A549 (cell line): ENCODE measurements around the gene ENTPD8. TPM values are rescaled to one million over a fixed set of nuclear protein-coding genes. Genes with fewer than 3 reads are reported as not detected.

Experiments used
- ATAC-seq, 2 experiments: fragments of 200-7000 bp in 1 of 2; fragments of >200 bp in 1 of 2; cut with Nextera tagmentation in 1 of 2; cut with Tn5 transposase in 1 of 2; 3 replicates each; pipeline versions ENCODE4 v1.8.0 to v1.9.1; 2018 to 2020; ENCODE audit warnings: mild to moderate bottlenecking in 1 of 2, moderate library complexity in 1 of 2
- CTCF ChIA-PET: fragments of 300-600 bp; sonication (Branson Sonifier 250); formaldehyde crosslinking; extraction: SDS; loops from one replicate; lab custom pipeline; 2021; ENCODE audit warnings: antibody characterized with exemption, inconsistent platforms; lab: Yijun Ruan, JAX
- POLR2A ChIA-PET: fragments of 350-600 bp; formaldehyde crosslinking; extraction: SDS; loops from one replicate; lab custom pipeline; 2021; ENCODE audit warnings: antibody characterized with exemption, inconsistent platforms; lab: Yijun Ruan, JAX
- DNase-seq, 2 experiments: peaks; one replicate each; pipeline versions ENCODE4 v3.0.0 to v3.0.0-alpha.2; 2011 to 2016; ENCODE audit warnings: low read depth in 1 of 2, low spot score in 1 of 2
- FAIRE-seq: peaks from 2 replicates; lab custom pipeline; 2011; peaks lifted over from hg19 to GRCh38; lab: Jason Lieb, UNC
- H3K27ac ChIP-seq, 2 experiments: fragments of >200 bp; sonication (Bioruptor Twin); formaldehyde crosslinking; 3 replicates each; pipeline ENCODE4 v1.5.1; 2016 to 2017
- H3K4me1 ChIP-seq: fragments of >200 bp; sonication (Bioruptor Twin); formaldehyde crosslinking; 3 replicates; pipeline ENCODE4 v1.6.1; 2016
- H3K4me2 ChIP-seq: fragments of >200 bp; sonication (Bioruptor Twin); formaldehyde crosslinking; 3 replicates; pipeline ENCODE4 v1.6.1; 2016
- H3K4me3 ChIP-seq: fragments of >200 bp; sonication (Bioruptor Twin); formaldehyde crosslinking; 3 replicates; pipeline ENCODE4 v1.5.1; 2016
- H3K9me3 ChIP-seq: fragments of >200 bp; sonication (Bioruptor Twin); formaldehyde crosslinking; 3 replicates; pipeline ENCODE4 v1.6.1; 2016
- BCL3 ChIP-seq: fragments of >200 bp; sonication (Bioruptor Twin); formaldehyde crosslinking; IDR thresholded peaks from 3 replicates; pipeline ENCODE4 v1.6.1; 2016
- CBX8 ChIP-seq: fragments of 200-600 bp; sonication (generic); IDR thresholded peaks from 2 replicates; pipeline ENCODE4 v1.6.1; 2016
- CHD2 ChIP-seq: fragments of 150-350 bp; IDR thresholded peaks from 2 replicates; pipeline ENCODE4 v1.6.1; 2014; ENCODE audit warnings: low read length; ENCODE audit not compliant: partially characterized antibody
- EHF ChIP-seq: fragments of 250-450 bp; sonication (Bioruptor Pico); IDR thresholded peaks from 2 replicates; pipeline ENCODE4 v1.5.0; 2020; ENCODE audit warnings: mild to moderate bottlenecking
- EHMT2 ChIP-seq: fragments of 200-600 bp; sonication (generic); IDR thresholded peaks from 2 replicates; pipeline ENCODE4 v1.6.1; 2016; ENCODE audit warnings: antibody characterized with exemption, low read depth, mild to moderate bottlenecking, moderate library complexity
- ELK1 ChIP-seq: fragments of 150-350 bp; IDR thresholded peaks from 2 replicates; pipeline ENCODE4 v1.6.1; 2014; ENCODE audit warnings: low read depth, mild to moderate bottlenecking, low read length
- FOSL2 ChIP-seq, 2 experiments: fragments of 450-650 bp in 1 of 2; fragments of >200 bp in 1 of 2; sonication (Bioruptor Twin) in 1 of 2; formaldehyde crosslinking; IDR thresholded peaks; 2 replicates each; pipeline versions ENCODE4 v1.5.0 to v1.6.1; 2016 to 2020; ENCODE audit warnings: mild to moderate bottlenecking in 1 of 2, moderate library complexity in 1 of 2
- HDAC2 ChIP-seq: fragments of 200-600 bp; sonication (generic); IDR thresholded peaks from 2 replicates; pipeline ENCODE4 v1.6.1; 2016
- HOXB5 ChIP-seq: fragments of 250-450 bp; sonication (Bioruptor Pico); IDR thresholded peaks from 2 replicates; pipeline ENCODE4 v1.5.0; 2020; ENCODE audit warnings: mild to moderate bottlenecking, moderate library complexity
- KDM1A ChIP-seq: fragments of 200-600 bp; sonication (generic); IDR thresholded peaks from 2 replicates; pipeline ENCODE4 v1.6.1; 2016; ENCODE audit warnings: low read depth, mild to moderate bottlenecking
- MAZ ChIP-seq: fragments of 150-350 bp; IDR thresholded peaks from 2 replicates; pipeline ENCODE4 v1.6.1; 2014; ENCODE audit warnings: antibody characterized with exemption, low read depth, low read length, borderline replicate concordance
- NFE2L2 ChIP-seq: fragments of 150-350 bp; conservative IDR thresholded peaks from 2 replicates; pipeline ENCODE4 v1.6.1; 2014; ENCODE audit warnings: low read length
- NPAS2 ChIP-seq: fragments of 250-450 bp; sonication (Bioruptor Pico); IDR thresholded peaks from 2 replicates; pipeline ENCODE4 v1.8.0; 2022; ENCODE audit warnings: mild to moderate bottlenecking, moderate library complexity, borderline replicate concordance
- POLR2A ChIP-seq: IDR thresholded peaks from 2 replicates; pipeline ENCODE4 v1.6.1; 2012; ENCODE audit warnings: mild to moderate bottlenecking, low read length
- RCOR1 ChIP-seq: fragments of 150-350 bp; IDR thresholded peaks from 2 replicates; pipeline ENCODE4 v1.6.1; 2014; ENCODE audit warnings: antibody characterized with exemption, low read length, low read depth
- TP53 ChIP-seq: fragments of 250-450 bp; sonication (Bioruptor Pico); IDR thresholded peaks from 2 replicates; pipeline ENCODE4 v1.5.0; 2021; ENCODE audit warnings: mild to moderate bottlenecking, moderate library complexity
- ZFP36 ChIP-seq: fragments of 450-650 bp; IDR thresholded peaks from 2 replicates; pipeline ENCODE4 v1.6.1; 2014; ENCODE audit warnings: borderline replicate concordance; ENCODE audit not compliant: partially characterized antibody
- WGBS: methylation state at CpG from one replicate; pipeline ENCODE4 v1.1.6; 2017; ENCODE audit errors: missing lambda C conversion rate; 5-methylcytosine and 5-hydroxymethylcytosine counted together
- polyA plus RNA-seq, 4 experiments: library from polyadenylated mRNA; depleted of rRNA in 3 of 4; stranded (reverse); fragments of >200 nt; fragmentation: RNase III in 1 of 4; extraction: RNeasy Plus Mini Kit Qiagen cat#74134 plus additional on column Dnase treatment in 1 of 4; gene quantifications; 2 replicates in 3 of 4; 3 replicates in 1 of 4; pipeline ENCODE4 v1.2.3, GENCODE V29; 2011 to 2017

ENTPD8 gene
- polyA plus RNA-seq, 2 of the 4 experiments (the other 2 are of a cell fraction): 0.18 to 0.36 TPM

GRCh38 chr9:137458194-137459151, 17.3 kb upstream of the ENTPD8 start:
- POLR2A ChIA-PET: interaction anchor here (1.0 kb wide), 4 partner anchors 14 to 157 kb away, joined by 3 to 7 read pairs (median 4); partner anchors contain the start of genes EXD3, NOXA1 and NRARP
- peak overlapping the region; percentile 89 to 93 for H3K27ac ChIP-seq
- H3K4me1 ChIP-seq: peaks cover 38% of the 10 kb centered on the region
- CTCF ChIA-PET: interaction anchor here (1.4 to 5.8 kb wide), 2 partner anchors 13 to 14 kb away, joined by 3 to 35 read pairs; no protein-coding TSS in a partner anchor
- 62% methylated on average over 22 of the region's 88 CpGs for WGBS
- H3K4me2 ChIP-seq: peak overlapping the region; percentile 99
- TF ChIP-seq KDM1A (no peak), HDAC2 (no peak), MAZ (no peak)
- DNase-seq (no peak), ATAC-seq (peak; percentile 1 to 19; a peak in 4 of 6 replicates), FAIRE-seq (no peak)
- H3K9me3 ChIP-seq: no peaks in the 10 kb centered on the region
- peak overlapping the region; percentile 83 for H3K4me3 ChIP-seq

- no peaks in the 10 kb centered on the region for H3K9me3 ChIP-seq
- WGBS: 93% methylated on average over 28 of the region's 44 CpGs
- DNase-seq (no peak), ATAC-seq (no peak), FAIRE-seq (no peak)
- H3K4me3 ChIP-seq: peak overlapping the region; percentile 83
- peak overlapping the region in 1 of 2 experiments; percentile 93; a peak in 4 of 6 replicates for H3K27ac ChIP-seq
- H3K4me2 ChIP-seq: peak overlapping the region; percentile 99
- peaks cover 38% of the 10 kb centered on the region for H3K4me1 ChIP-seq
- ChIA-PET CTCF (interaction anchor here (1.2 to 5.8 kb wide), 3 partner anchors 13 to 155 kb away, joined by 4 to 35 read pairs (median 13); partner anchors contain the start of genes EXD3, NOXA1 and NRARP), POLR2A (no interaction called here)
- no peak for TF ChIP-seq CHD2
- no peak for TF ChIP-seq ELK1
- no peak for TF ChIP-seq RCOR1
- no peak for TF ChIP-seq TP53 (CRISPR knock-in tag)
- TF ChIP-seq NPAS2 (CRISPR knock-in tag): no peak
- TF ChIP-seq POLR2A: no peak
- TF ChIP-seq NFE2L2: no peak
- no peak for TF ChIP-seq CBX8
- no peak for TF ChIP-seq BCL3
- no peak for TF ChIP-seq EHMT2
- TF ChIP-seq FOSL2 (IDR thresholded peaks at IDR 0.05): no peak
- no peak for TF ChIP-seq FOSL2 (CRISPR knock-in tag; IDR thresholded peaks at IDR 0.05)
- TF ChIP-seq HOXB5 (CRISPR knock-in tag): no peak
- TF ChIP-seq EHF: no peak
Observed at GRCh38 chr9:137457406-137458193, 16.4 kb upstream of the ENTPD8 start.

GRCh38 chr9:137456864-137457405, 15.8 kb upstream of the ENTPD8 start:
- DNase-seq (no peak), ATAC-seq (no peak), FAIRE-seq (no peak)
- H3K4me1 ChIP-seq: peaks cover 38% of the 10 kb centered on the region
- H3K27ac ChIP-seq: no peak overlapping the region
- no peak overlapping the region for H3K4me3 ChIP-seq
- no peak overlapping the region for H3K4me2 ChIP-seq
- H3K9me3 ChIP-seq: no peaks in the 10 kb centered on the region
- POLR2A ChIA-PET: no interaction called here
- WGBS: 91% methylated on average over 9 of the region's 10 CpGs
- peak; percentile 95 for TF ChIP-seq ZFP36
- TF ChIP-seq RCOR1: no peak
- CTCF ChIA-PET: interaction anchor here (1.2 to 5.8 kb wide), 3 partner anchors 12 to 155 kb away, joined by 4 to 35 read pairs (median 13); partner anchors contain the start of genes EXD3, NOXA1 and NRARP
